T-helper 17 cell (primary cell): Measurements from ENCODE around the gene FHL2. TPM values are rescaled to one million over a fixed set of nuclear protein-coding genes. Genes with fewer than 3 reads are reported as not detected.
A peak's percentile ranks its signal among the peaks of the same experiment; 100 is the strongest.
"Not testable (repeated sequence)": the region's sequence is repeated elsewhere in the genome, so short reads cannot be mapped to it uniquely, and the experiment has no call there.

ENCODE experiments used
- ATAC-seq: fragments of 150-1000 bp; cut with Tn5 transposase; 2 replicates; pipeline ENCODE4 v1.10.0; 2021; ENCODE audit warnings: mild to moderate bottlenecking, moderate library complexity
- DNase-seq, 3 donors: peaks; one replicate each; pipeline versions ENCODE4 v3.0.0 to v3.0.0-alpha.2; 2020 to 2021
- H3K9me3 ChIP-seq: one replicate; pipeline ENCODE4 v1.7.0; 2013; ENCODE audit warnings: low read length, mild to moderate bottlenecking; ENCODE audit not compliant: control insufficient read depth, poor library complexity, severe bottlenecking
- H3K27ac Mint-ChIP-seq: one replicate; pipeline ENCODE4 v1.8.0; 2022; ENCODE audit warnings: mild to moderate bottlenecking, moderate library complexity, mixed read lengths
- H3K27me3 Mint-ChIP-seq: one replicate; pipeline ENCODE4 v1.8.0; 2022; ENCODE audit warnings: mixed read lengths
- H3K36me3 Mint-ChIP-seq: one replicate; pipeline ENCODE4 v1.8.0; 2022; ENCODE audit warnings: low read depth, mixed read lengths
- H3K4me1 Mint-ChIP-seq: one replicate; pipeline ENCODE4 v1.8.0; 2022; ENCODE audit warnings: mild to moderate bottlenecking, mixed read lengths
- H3K4me3 Mint-ChIP-seq: one replicate; pipeline ENCODE4 v1.8.0; 2022; ENCODE audit warnings: mild to moderate bottlenecking, moderate library complexity, mixed read lengths
- total RNA-seq, 4 donors: library from RNA in 2 of 4; stranded (reverse) in 2 of 4; gene quantifications; one replicate each; pipeline ENCODE4 v1.2.3 and lab custom pipeline; 2022 to 2026

The FHL2 gene
- total RNA-seq, 2 donors from 2014 or later: 0.65 to 8.9 TPM

GRCh38 chr2:105432044-105432399 lies 33.2 kb upstream of the FHL2 start:
- Mint-ChIP-seq H3K27ac (no peak overlapping the region), H3K27me3 (peaks cover 31% of the 10 kb centered on the region), H3K36me3 (peaks cover 2% of the 10 kb centered on the region), H3K4me1 (peaks cover 7% of the 10 kb centered on the region), H3K4me3 (no peak overlapping the region)
- DNase-seq (no peak), ATAC-seq (no peak)
- no peaks in the 10 kb centered on the region for H3K9me3 ChIP-seq

- H3K36me3 Mint-ChIP-seq: peaks cover 2% of the 10 kb centered on the region
- peaks cover 12% of the 10 kb centered on the region for H3K4me1 Mint-ChIP-seq
- no peak for DNase-seq
- no peaks in the 10 kb centered on the region for H3K9me3 ChIP-seq
- H3K4me3 Mint-ChIP-seq: no peak overlapping the region
- no peak for ATAC-seq
- no peak overlapping the region for H3K27ac Mint-ChIP-seq
- peaks cover 35% of the 10 kb centered on the region for H3K27me3 Mint-ChIP-seq
Observed at GRCh38 chr2:105431367-105432043, 32.7 kb upstream of the FHL2 start.

- H3K27ac Mint-ChIP-seq: no peak overlapping the region
- H3K36me3 Mint-ChIP-seq: peaks cover 2% of the 10 kb centered on the region
- peaks cover 16% of the 10 kb centered on the region for H3K4me1 Mint-ChIP-seq
- H3K27me3 Mint-ChIP-seq: peaks cover 32% of the 10 kb centered on the region
- no peak for DNase-seq
- H3K4me3 Mint-ChIP-seq: no peak overlapping the region
- no peaks in the 10 kb centered on the region for H3K9me3 ChIP-seq
- no peak for ATAC-seq
Observed at GRCh38 chr2:105428387-105429018, 29.7 kb upstream of the FHL2 start.

GRCh38 chr2:105427485-105427884 lies 28.6 kb upstream of the FHL2 start:
- no peaks in the 10 kb centered on the region for H3K9me3 ChIP-seq
- Mint-ChIP-seq H3K4me3 (no peak overlapping the region), H3K27me3 (peaks cover 35% of the 10 kb centered on the region), H3K27ac (no peak overlapping the region), H3K4me1 (peaks cover 16% of the 10 kb centered on the region), H3K36me3 (peaks cover 2% of the 10 kb centered on the region)
- ATAC-seq: no peak
- DNase-seq: no peak

GRCh38 chr2:105426626-105427292 lies 27.9 kb upstream of the FHL2 start:
- Mint-ChIP-seq H3K4me1 (peaks cover 16% of the 10 kb centered on the region), H3K36me3 (peaks cover 2% of the 10 kb centered on the region), H3K27me3 (peaks cover 37% of the 10 kb centered on the region), H3K27ac (no peak overlapping the region), H3K4me3 (peak overlapping the region; percentile 49)
- DNase-seq (no peak), ATAC-seq (peak; percentile 52)
- H3K9me3 ChIP-seq: no peaks in the 10 kb centered on the region

GRCh38 chr2:105425936-105426625 lies 27.2 kb upstream of the FHL2 start:
- Mint-ChIP-seq H3K36me3 (peaks cover 2% of the 10 kb centered on the region), H3K27ac (no peak overlapping the region), H3K27me3 (peaks cover 43% of the 10 kb centered on the region), H3K4me3 (peak overlapping the region; percentile 49), H3K4me1 (peaks cover 16% of the 10 kb centered on the region)
- ATAC-seq (peak; percentile 14), DNase-seq (no peak)
- no peaks in the 10 kb centered on the region for H3K9me3 ChIP-seq

GRCh38 chr2:105424836-105425235 lies 26.0 kb upstream of the FHL2 start:
- Mint-ChIP-seq H3K27me3 (peaks cover 43% of the 10 kb centered on the region), H3K4me1 (peaks cover 16% of the 10 kb centered on the region)
- DNase-seq, H3K9me3 ChIP-seq, ATAC-seq, H3K27ac Mint-ChIP-seq, H3K36me3 Mint-ChIP-seq, H3K4me3 Mint-ChIP-seq: not testable (repeated sequence)

GRCh38 chr2:105422801-105423200 lies 23.9 kb upstream of the FHL2 start:
- H3K4me3 Mint-ChIP-seq: no peak overlapping the region
- peaks cover 37% of the 10 kb centered on the region for H3K27me3 Mint-ChIP-seq
- DNase-seq (no peak), ATAC-seq (no peak)
- H3K36me3 Mint-ChIP-seq: peaks cover 2% of the 10 kb centered on the region
- no peak overlapping the region for H3K27ac Mint-ChIP-seq
- H3K9me3 ChIP-seq: peaks cover 8% of the 10 kb centered on the region
- H3K4me1 Mint-ChIP-seq: peaks cover 14% of the 10 kb centered on the region

GRCh38 chr2:105421053-105421452 lies 22.2 kb upstream of the FHL2 start:
- DNase-seq (no peak), ATAC-seq (no peak)
- Mint-ChIP-seq H3K27me3 (peaks cover 46% of the 10 kb centered on the region), H3K4me1 (no peaks in the 10 kb centered on the region), H3K4me3 (no peak overlapping the region), H3K27ac (no peak overlapping the region), H3K36me3 (peaks cover 2% of the 10 kb centered on the region)
- H3K9me3 ChIP-seq: peaks cover 8% of the 10 kb centered on the region

GRCh38 chr2:105418522-105418921 lies 19.7 kb upstream of the FHL2 start:
- no peaks in the 10 kb centered on the region for H3K4me1 Mint-ChIP-seq
- H3K36me3 Mint-ChIP-seq: peaks cover 2% of the 10 kb centered on the region
- H3K27me3 Mint-ChIP-seq: peaks cover 53% of the 10 kb centered on the region
- H3K27ac Mint-ChIP-seq: no peak overlapping the region
- no peak overlapping the region for H3K4me3 Mint-ChIP-seq
- DNase-seq: no peak
- H3K9me3 ChIP-seq: peaks cover 8% of the 10 kb centered on the region
- ATAC-seq: no peak

GRCh38 chr2:105417857-105418436 lies 19.1 kb upstream of the FHL2 start:
- no peak for ATAC-seq

GRCh38 chr2:105416156-105416555 lies 17.3 kb upstream of the FHL2 start:
- Mint-ChIP-seq H3K36me3 (peaks cover 5% of the 10 kb centered on the region), H3K27me3 (peaks cover 60% of the 10 kb centered on the region), H3K27ac (no peak overlapping the region), H3K4me1 (peaks cover 8% of the 10 kb centered on the region), H3K4me3 (no peak overlapping the region)
- DNase-seq (no peak), ATAC-seq (no peak)
- H3K9me3 ChIP-seq: peaks cover 8% of the 10 kb centered on the region

More at GRCh38 chr2:105417857-105418436, 19.1 kb upstream of the FHL2 start:
- Mint-ChIP-seq H3K27ac (no peak overlapping the region), H3K4me3 (no peak overlapping the region), H3K36me3 (peaks cover 2% of the 10 kb centered on the region), H3K4me1 (peaks cover 2% of the 10 kb centered on the region), H3K27me3 (peaks cover 57% of the 10 kb centered on the region)
- H3K9me3 ChIP-seq: peaks cover 8% of the 10 kb centered on the region
- DNase-seq: no peak

GRCh38 chr2:105415007-105415406 lies 16.2 kb upstream of the FHL2 start:
- no peak overlapping the region for H3K27ac Mint-ChIP-seq
- H3K9me3 ChIP-seq: peaks cover 8% of the 10 kb centered on the region
- peaks cover 5% of the 10 kb centered on the region for H3K36me3 Mint-ChIP-seq
- DNase-seq: no peak
- H3K27me3 Mint-ChIP-seq: peaks cover 71% of the 10 kb centered on the region
- peaks cover 8% of the 10 kb centered on the region for H3K4me1 Mint-ChIP-seq
- H3K4me3 Mint-ChIP-seq: no peak overlapping the region
- no peak for ATAC-seq
